Cardiac muscle cell (in vitro differentiated cells and primary cell): ENCODE results near the gene OXTR. TPM values are rescaled to one million over a fixed set of nuclear protein-coding genes. Genes with fewer than 3 reads are reported as not detected.
A peak's percentile ranks its signal among the peaks of the same experiment; 100 is the strongest.

Experiments used
- DNase-seq, 2 donors: peaks; one replicate each; pipeline versions ENCODE4 v3.0.0 to v3.0.0-alpha.2; 2010 to 2017; ENCODE audit warnings: low read depth in 1 of 2, low spot score in 1 of 2
- H3K27ac ChIP-seq: fragments of 200-600 bp; sonication (generic); 2 replicates; pipeline ENCODE4 v1.5.1; 2016
- H3K27me3 ChIP-seq: fragments of 200-600 bp; sonication (generic); 2 replicates; pipeline ENCODE4 v1.6.0; 2016; ENCODE audit warnings: control low read depth
- H3K36me3 ChIP-seq: fragments of 200-600 bp; sonication (generic); 2 replicates; pipeline ENCODE4 v1.5.1; 2016; ENCODE audit warnings: control low read depth
- H3K4me1 ChIP-seq: fragments of 200-600 bp; sonication (generic); 2 replicates; pipeline ENCODE4 v1.8.1; 2017; ENCODE audit warnings: low read depth, mild to moderate bottlenecking, mixed run types
- H3K4me3 ChIP-seq: fragments of 200-600 bp; sonication (generic); 2 replicates; pipeline ENCODE4 v1.5.1; 2016; ENCODE audit warnings: mild to moderate bottlenecking
- H3K9me3 ChIP-seq: fragments of 200-600 bp; sonication (generic); 2 replicates; pipeline ENCODE4 v1.5.1; 2017; ENCODE audit warnings: low read depth, mild to moderate bottlenecking, control low read depth
- polyA plus RNA-seq: library from polyadenylated mRNA; unstranded; fragments of >200 nt; fragmentation: Nextera tagmentation; extraction: Ambion mirVana; gene quantifications from 2 replicates; pipeline ENCODE4 v1.2.1, GENCODE V29; 2016
- total RNA-seq: library from RNA; depleted of rRNA; stranded (reverse); fragments of >200 nt; gene quantifications from 2 replicates; pipeline ENCODE4 v1.2.3, GENCODE V29; 2016
- TF ChIP-seq, protein P1 (sequence below): IDR thresholded peaks from 2 replicates; pipeline ENCODE4 v1.5.1; 2012; ENCODE audit warnings: low read depth, mild to moderate bottlenecking, low read length

Gene OXTR
- total and polyA plus RNA-seq, 2 experiments from 2014 or later: 0.64 to 1.9 TPM

DNA sequence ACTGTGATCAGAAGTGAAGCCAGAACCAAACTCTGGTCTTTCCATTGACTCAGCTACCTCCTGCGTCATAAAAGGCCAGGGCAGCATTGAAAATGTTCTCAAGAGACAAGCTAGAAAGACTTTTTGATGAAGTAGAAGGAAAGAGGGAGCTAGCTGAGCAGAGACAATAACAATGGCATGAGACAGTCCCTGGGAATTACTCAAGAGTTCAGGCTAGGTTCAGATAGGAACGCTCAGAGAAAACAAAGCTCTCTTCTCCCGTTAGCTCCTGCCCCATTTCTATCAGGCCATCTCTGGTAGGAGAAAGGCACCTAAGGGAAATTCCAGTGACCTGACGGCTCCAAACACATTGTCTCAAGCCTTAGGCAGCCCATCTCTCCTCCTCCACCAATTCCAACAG lies 7.0 kb upstream of the OXTR start:
- H3K4me1 ChIP-seq: no peaks in the 10 kb centered on the region
- peaks cover under 1% of the 10 kb centered on the region for H3K27me3 ChIP-seq
- H3K27ac ChIP-seq: no peak overlapping the region
- no peaks in the 10 kb centered on the region for H3K36me3 ChIP-seq
- peak in 1 of 2 donors; percentile 75 for DNase-seq
- no peak overlapping the region for H3K4me3 ChIP-seq
- no peaks in the 10 kb centered on the region for H3K9me3 ChIP-seq
- TF ChIP-seq, protein P1, sequence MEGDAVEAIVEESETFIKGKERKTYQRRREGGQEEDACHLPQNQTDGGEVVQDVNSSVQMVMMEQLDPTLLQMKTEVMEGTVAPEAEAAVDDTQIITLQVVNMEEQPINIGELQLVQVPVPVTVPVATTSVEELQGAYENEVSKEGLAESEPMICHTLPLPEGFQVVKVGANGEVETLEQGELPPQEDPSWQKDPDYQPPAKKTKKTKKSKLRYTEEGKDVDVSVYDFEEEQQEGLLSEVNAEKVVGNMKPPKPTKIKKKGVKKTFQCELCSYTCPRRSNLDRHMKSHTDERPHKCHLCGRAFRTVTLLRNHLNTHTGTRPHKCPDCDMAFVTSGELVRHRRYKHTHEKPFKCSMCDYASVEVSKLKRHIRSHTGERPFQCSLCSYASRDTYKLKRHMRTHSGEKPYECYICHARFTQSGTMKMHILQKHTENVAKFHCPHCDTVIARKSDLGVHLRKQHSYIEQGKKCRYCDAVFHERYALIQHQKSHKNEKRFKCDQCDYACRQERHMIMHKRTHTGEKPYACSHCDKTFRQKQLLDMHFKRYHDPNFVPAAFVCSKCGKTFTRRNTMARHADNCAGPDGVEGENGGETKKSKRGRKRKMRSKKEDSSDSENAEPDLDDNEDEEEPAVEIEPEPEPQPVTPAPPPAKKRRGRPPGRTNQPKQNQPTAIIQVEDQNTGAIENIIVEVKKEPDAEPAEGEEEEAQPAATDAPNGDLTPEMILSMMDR: no peak

DNA sequence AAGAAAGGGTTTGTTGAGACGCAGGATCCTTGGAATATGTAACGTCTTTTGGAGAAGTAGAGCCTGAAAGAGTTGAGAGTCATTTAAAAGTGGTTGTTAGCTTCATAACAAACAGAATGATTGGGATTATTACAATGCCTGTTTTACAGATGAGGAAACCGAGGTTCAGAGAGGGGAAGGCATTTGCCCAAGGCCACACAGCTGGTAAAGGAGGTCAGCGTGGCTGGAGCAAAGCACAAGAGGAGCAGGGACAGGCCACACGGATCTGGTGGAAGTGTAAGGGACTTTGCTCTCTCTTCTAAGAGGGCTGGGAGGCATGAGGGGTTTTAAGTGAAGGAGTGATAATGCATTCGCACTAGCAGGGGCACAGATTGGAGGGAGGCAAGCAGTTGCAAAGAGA lies 6.2 kb upstream of the OXTR start:
- TF ChIP-seq, protein P1: no peak
- Histone ChIP-seq H3K36me3 (no peaks in the 10 kb centered on the region), H3K4me1 (no peaks in the 10 kb centered on the region), H3K4me3 (no peak overlapping the region), H3K9me3 (no peaks in the 10 kb centered on the region), H3K27ac (no peak overlapping the region), H3K27me3 (peaks cover 7% of the 10 kb centered on the region)
- no peak for DNase-seq

DNA sequence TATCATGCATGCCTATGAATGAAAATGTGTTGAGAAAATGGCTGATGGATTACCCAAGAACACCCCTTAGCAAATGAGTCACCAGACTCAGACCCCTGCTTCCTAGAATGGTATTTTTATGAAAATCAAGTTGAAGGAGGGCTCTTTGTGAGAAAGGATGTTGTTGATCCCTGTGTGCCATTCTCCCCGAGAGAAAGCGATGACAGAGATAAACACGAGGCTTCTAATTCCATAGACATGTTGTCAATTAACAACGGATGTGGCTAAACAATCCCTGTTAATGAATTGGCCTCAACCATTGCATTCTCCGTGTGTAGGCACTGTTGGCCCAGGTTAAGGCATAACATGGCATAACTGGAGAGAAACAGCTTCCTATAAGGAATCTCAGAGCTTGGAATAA lies 5.8 kb upstream of the OXTR start:
- H3K27ac ChIP-seq: no peak overlapping the region
- TF ChIP-seq, protein P1: no peak
- no peak for DNase-seq
- H3K9me3 ChIP-seq: no peaks in the 10 kb centered on the region
- no peaks in the 10 kb centered on the region for H3K36me3 ChIP-seq
- peaks cover 8% of the 10 kb centered on the region for H3K27me3 ChIP-seq
- no peak overlapping the region for H3K4me3 ChIP-seq
- no peaks in the 10 kb centered on the region for H3K4me1 ChIP-seq

DNA sequence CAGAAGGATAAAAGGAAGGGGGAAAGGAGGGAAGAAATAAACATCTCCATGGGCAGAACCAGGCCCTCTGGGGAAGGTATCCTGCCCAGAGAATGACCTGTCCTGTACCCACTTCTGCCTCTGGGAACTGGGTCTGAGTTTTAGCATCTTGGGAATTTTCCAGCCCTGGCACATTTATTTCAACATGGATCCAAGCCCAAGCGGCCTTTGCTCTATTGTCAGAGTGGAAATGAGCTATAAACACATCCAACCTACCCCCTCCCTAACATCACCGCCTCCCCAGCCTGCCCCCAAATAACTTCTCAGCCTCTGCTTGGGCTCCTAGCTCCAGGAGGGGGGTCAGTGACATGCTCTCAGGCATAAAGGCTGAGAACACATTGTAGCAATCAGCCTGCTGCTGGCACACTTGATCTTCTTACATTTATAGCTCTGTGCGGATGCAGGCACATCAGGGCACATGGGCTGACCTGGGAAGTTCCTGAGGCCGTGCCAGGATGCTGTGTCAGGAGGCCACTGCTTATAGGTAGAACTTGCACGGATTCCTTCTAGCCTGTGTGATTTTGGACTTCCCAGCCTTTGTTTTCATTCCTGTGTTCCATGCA lies 4.6 kb upstream of the OXTR start:
- H3K27me3 ChIP-seq: peaks cover 18% of the 10 kb centered on the region
- DNase-seq: no peak
- H3K4me1 ChIP-seq: no peaks in the 10 kb centered on the region
- TF ChIP-seq, protein P1: no peak
- no peaks in the 10 kb centered on the region for H3K36me3 ChIP-seq
- no peak overlapping the region for H3K27ac ChIP-seq
- no peaks in the 10 kb centered on the region for H3K9me3 ChIP-seq
- no peak overlapping the region for H3K4me3 ChIP-seq

DNA sequence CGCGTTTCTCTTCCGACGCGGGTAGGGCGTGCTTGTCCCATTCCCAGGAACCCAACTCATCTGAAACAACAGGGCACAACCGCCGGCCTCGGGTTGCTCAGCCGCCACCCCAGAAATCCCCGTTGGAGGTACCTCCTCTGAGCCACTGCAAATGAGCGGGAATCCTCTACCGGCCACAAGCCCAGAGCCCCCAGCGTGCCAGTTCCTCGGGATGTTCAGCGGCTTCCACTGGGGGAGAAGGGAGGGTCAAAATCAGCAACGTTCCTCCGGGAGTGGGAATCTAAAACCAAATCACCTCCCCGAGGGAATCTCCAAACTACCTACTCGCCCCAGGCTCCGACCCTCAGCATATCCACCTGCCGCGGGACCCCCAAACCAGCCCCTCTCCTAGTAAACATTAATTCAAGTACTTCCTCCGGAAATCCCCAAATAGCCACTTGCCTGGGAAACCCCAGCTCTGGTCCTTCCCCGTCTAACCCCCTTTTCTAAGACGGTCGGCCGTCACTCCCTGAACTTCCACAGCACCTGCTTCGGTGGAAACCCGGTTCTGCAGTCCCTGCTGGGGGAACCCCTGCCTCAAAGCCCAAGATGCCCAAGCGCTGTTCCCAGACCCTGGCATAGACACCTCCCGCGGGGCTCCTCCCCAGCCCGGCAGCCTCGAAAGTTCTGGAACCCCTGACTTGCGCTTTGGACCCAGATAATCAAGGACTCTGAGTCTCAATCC lies 887 bp downstream of the OXTR start:
- Histone ChIP-seq H3K4me1 (no peaks in the 10 kb centered on the region), H3K4me3 (peak overlapping the region; percentile 29), H3K36me3 (no peaks in the 10 kb centered on the region), H3K27ac (no peak overlapping the region), H3K27me3 (peaks cover 64% of the 10 kb centered on the region), H3K9me3 (no peaks in the 10 kb centered on the region)
- no peak for DNase-seq
- TF ChIP-seq, protein P1: no peak
